ENCODE data around the gene ZMYND8.

ZMYND8 gene

DNA sequence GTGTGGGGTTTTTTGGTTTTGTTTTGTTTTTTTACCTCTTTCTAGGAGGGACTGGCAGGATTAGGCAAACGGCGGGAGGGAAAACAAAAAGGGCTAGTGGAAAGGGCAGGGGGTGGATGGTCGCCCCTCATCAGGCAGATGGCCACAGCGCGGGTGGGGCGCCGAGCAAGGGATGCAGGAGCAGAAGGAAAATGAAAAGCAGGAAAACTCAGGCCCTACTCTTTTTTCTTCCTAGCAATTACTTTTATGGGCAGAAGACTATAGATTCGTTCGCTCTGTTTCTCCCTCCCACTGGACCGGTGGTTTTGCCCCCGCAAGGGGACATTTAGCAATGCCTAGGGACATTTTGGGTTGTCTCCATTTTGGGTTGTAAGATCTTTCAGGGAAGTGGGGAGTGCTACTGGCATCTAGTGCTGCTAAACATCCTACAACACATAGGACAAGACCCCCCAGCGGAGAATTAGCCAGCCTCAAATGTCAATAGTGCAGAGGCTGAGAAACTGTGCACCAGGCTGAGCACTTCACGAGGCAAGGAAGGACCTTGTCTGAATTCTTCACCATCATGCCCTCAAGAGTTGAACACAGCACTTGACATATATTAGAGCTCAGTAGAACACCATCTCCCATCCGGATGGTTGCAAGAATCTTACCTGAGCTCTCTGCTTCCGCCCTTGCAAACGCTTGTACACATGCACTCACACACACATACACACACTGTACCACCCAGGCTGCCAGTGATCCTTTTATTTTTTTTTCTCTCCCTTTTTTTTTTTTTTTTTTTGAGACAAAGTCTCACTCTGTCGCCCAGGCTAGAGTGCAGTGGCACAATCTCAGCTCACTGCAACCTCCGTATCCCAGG, 4.8 kb upstream of the ZMYND8 start:
- peaks cover 15 to 45% of the 10 kb centered on the region in 2 donors for H3K4me1 Mint-ChIP-seq
- no peaks in the 10 kb centered on the region for H3K9me3 Mint-ChIP-seq
- ATAC-seq (replicated peaks) (no peak), DNase-seq (no peak)
- H3K27ac Mint-ChIP-seq, result peak overlapping the region; percentile 94
- H3K27me3 Mint-ChIP-seq, result no peaks in the 10 kb centered on the region
- peak overlapping the region; percentile 76 to 85 for H3K4me3 Mint-ChIP-seq
- H3K36me3 Mint-ChIP-seq, result no peaks in the 10 kb centered on the region

DNA sequence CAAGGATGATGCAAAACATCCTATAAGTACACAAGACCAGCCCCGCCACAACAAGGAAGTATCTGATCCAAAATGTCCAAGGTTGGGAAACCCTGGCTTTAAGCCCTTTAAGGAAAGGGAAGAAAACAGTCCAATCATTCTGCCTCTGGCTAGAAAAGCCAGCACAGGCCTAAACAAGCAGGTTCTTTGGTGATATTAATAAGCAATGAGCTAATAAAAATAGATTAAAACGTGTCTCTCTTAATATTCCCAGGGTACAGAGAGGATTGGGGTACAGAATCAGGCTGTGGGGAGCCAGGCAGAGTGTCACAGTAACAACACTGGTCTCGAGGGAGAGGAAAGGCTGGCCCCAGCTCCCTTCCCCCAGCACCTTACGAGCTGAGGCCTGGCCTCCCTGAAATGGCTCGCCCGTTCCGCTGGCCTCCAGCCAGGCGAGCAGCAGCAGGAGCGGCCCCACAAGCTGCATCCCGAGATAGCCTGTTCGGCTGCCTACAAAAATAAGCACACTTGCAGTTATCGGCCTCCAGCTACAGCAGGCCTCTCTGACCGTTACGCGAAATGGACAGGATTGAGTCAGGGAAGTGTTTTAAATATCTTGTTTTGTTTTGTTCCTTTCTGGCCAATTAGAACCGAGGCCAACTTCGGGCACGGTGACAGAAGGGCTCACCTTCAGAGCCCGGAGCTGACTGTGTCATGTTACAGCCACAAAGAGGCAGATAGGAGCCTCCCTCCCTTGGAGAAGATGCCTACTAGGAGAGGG, 4.0 kb upstream of the ZMYND8 start:
- peak overlapping the region; percentile 94 for H3K27ac Mint-ChIP-seq
- peaks cover 1 to 5% of the 10 kb centered on the region in 2 donors for H3K36me3 Mint-ChIP-seq
- DNase-seq (peak; percentile 44), ATAC-seq (replicated peaks) (peak; percentile 33 to 35)
- peak overlapping the region; percentile 76 to 85 for H3K4me3 Mint-ChIP-seq
- H3K4me1 Mint-ChIP-seq, result peaks cover 15 to 49% of the 10 kb centered on the region in 2 donors
- no peaks in the 10 kb centered on the region for H3K27me3 Mint-ChIP-seq
- H3K9me3 Mint-ChIP-seq, result no peaks in the 10 kb centered on the region

DNA sequence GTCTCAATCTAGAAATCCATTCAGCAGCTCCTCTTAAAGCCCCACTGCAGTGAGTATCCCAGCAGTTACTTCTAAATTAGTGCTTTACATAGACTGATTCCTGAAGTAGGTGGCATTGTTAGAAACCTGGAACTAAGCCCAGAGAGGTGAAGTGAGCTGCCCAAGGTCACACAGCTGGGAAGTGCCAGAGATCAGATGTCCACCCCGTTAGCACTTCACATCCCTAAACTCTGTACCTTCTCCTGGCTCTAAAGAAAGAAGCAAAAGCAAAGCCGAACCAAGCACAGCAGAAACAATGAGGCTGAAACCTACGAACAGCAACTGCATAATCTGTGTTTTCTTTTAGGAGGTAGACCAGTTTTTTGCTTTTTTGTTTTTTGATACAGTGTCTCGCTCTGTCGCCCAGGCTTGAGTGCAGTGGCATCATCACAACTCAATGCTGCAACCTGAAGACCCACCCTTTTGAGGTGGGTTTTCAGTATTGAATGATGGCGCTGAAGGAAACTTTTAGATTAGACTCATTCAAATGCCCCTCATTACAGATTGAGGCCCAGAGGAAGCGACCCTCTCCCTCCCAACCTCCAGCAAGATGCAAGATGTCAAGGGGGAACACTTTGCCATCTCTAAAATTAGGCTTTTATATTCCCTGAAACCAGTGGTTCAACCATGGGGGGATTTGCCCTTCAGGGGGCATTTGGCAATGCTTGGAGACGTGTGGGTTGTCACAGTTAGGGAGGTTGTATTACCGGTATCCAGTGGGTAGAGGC, 3.2 kb upstream of the ZMYND8 start:
- Mint-ChIP-seq H3K27me3 (no peaks in the 10 kb centered on the region), H3K9me3 (no peaks in the 10 kb centered on the region), H3K4me3 (peak overlapping the region; percentile 76 to 85), H3K27ac (peak overlapping the region; percentile 94), H3K4me1 (peaks cover 9 to 54% of the 10 kb centered on the region in 2 donors), H3K36me3 (peaks cover 4 to 10% of the 10 kb centered on the region in 2 donors)
- ATAC-seq (replicated peaks) (no peak), DNase-seq (no peak)

DNA sequence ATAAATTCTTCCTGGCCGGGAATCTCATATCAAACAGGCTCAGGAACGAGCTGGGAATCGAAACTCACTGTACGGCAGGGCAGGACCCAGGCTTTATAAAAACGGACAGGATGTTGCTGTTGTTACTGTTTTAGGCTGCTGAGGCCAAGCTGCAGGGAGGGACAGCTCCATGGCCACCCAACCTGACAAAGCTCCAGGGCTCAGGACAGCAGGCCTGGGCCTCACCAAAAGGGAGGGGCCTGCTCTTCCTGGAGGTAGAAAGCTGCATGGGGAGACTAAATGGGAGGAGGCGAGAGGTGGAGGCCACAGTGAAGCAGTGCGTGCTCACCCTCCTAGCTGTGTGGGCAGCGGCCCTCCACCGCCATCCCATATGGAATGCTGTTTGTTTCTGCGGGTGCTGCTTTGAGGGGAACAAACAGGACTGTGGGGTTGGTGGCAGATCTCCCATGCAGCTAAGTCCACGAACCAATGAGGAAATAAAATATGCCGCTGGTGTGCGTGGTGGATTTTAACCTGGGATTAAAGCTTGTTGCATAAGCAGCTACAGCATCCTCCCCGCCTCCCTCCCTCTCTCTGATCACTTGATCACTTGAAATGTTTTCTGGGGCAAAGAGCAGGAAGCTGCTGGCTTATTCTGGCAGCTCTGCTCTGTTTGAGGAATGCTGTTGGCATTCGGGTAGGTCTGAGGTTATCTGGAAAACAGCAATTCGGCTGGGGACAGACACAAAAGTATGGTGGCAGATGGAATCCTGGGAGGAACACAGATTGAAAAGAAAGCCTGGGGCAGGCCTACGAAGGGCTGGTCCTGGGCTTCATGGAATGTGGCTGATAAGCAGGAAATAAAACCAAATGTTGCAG, 2.4 kb upstream of the ZMYND8 start:
- Mint-ChIP-seq H3K9me3 (no peaks in the 10 kb centered on the region), H3K27me3 (no peaks in the 10 kb centered on the region), H3K4me1 (peaks cover 9 to 60% of the 10 kb centered on the region in 2 donors), H3K27ac (peak overlapping the region; percentile 52), H3K36me3 (peaks cover 5 to 17% of the 10 kb centered on the region in 2 donors), H3K4me3 (peak overlapping the region; percentile 15 to 43)
- ATAC-seq (replicated peaks), result no peak
- no peak for DNase-seq

DNA sequence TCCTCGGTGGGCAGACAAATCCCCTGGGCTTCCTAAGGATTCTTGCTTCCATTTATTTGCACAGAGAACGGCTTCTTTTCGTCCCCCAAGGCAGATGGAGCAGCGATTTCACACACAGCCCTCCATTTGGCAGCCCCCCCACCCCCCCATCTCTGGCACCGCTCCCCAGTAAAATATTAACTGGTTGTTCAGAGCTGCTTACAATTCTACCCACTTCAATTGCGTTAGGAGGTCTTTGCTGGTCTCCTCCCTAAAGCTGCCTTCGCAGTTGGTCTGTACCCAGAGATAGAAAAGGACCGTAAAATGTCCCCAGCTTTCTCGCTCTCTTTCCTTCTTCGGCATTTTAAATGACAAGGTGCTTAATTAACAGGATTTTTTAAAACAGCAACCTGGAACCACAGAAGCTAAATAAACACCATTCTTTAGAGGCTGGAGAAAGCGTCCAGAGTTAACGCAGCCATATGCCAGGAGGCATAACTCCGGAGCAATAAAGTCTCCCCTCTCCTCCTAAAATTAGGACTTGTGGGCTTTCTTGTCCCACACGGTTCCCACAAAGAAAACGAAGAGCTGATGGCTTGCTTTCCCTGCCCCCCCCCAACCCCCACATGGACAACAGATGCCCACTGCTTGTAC, 1.7 kb upstream of the ZMYND8 start:
- no peaks in the 10 kb centered on the region for H3K9me3 Mint-ChIP-seq
- H3K27me3 Mint-ChIP-seq, result no peaks in the 10 kb centered on the region
- peaks cover 5 to 17% of the 10 kb centered on the region in 2 donors for H3K36me3 Mint-ChIP-seq
- peak overlapping the region; percentile 100 for H3K27ac Mint-ChIP-seq
- H3K4me3 Mint-ChIP-seq, result peak overlapping the region; percentile 92 to 96
- H3K4me1 Mint-ChIP-seq, result peaks cover 9 to 64% of the 10 kb centered on the region in 2 donors
- no peak for ATAC-seq (replicated peaks)
- no peak for DNase-seq

DNA sequence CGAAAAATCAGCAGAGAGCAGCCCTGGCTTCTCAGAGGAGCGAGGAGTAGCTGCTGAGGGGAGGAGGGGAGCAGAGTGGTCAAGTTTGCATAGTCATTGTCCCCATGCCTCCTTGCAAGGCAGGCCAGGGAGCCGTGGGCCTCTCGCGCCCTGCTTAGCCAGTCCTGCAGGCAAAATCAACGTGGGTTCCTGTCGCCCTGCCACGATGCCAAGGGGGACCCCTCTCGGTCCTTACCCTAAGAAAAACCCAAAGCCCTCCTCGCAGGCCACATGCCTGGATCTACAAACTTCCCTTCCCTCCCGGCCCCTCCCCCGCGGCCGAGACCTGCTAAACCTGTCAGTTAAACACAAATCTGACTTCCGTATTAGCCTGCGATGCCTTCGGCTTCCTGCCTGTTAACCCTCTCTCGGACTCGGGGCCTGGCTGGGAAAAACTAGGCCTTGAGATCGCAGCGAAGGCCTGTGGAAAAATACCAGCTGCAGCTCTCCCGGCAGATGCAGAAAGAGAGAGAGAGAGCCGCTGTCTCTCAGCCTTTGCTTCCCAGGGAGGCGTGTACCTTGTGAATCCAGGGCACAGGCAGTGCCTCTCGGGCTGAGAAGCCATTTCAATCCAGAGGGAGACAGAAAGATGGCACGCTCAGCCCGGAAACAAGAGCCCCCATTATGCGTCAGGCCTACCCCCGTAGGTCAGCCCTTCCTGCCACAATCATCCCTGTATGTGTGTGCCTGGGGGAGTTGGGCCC, 968 bp upstream of the ZMYND8 start:
- Mint-ChIP-seq H3K27ac (peak overlapping the region; percentile 100), H3K27me3 (no peaks in the 10 kb centered on the region), H3K36me3 (peaks cover 7 to 19% of the 10 kb centered on the region in 2 donors), H3K4me1 (peaks cover 3 to 65% of the 10 kb centered on the region in 2 donors), H3K9me3 (no peaks in the 10 kb centered on the region), H3K4me3 (peak overlapping the region; percentile 92 to 96)
- DNase-seq, result peak; percentile 74
- ATAC-seq (replicated peaks), result peak; percentile 73 to 74

DNA sequence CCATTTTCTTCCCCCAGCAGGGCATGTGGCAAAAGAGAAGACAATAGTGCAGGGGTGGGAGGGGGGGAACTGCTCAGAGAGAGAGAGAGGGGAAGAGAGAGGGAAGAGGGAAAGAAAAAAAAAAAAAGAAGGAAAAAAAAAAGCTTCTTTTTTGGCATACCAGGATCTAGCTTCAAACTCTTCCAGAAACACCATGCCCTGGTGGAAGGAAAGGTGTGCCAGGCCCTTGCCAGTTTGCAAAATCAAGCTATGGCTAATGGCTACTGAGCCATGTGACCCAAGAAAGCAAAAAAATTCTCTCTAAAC, 326 bp downstream of the ZMYND8 start:
- no peak for DNase-seq
- peak; percentile 2 to 4 for ATAC-seq (replicated peaks)
- Mint-ChIP-seq H3K4me3 (peak overlapping the region; percentile 92 to 96), H3K9me3 (no peaks in the 10 kb centered on the region), H3K27me3 (no peaks in the 10 kb centered on the region), H3K36me3 (peaks cover 8 to 20% of the 10 kb centered on the region in 2 donors), H3K27ac (peak overlapping the region; percentile 100), H3K4me1 (peaks cover 0 to 66% of the 10 kb centered on the region in 2 donors)

DNA sequence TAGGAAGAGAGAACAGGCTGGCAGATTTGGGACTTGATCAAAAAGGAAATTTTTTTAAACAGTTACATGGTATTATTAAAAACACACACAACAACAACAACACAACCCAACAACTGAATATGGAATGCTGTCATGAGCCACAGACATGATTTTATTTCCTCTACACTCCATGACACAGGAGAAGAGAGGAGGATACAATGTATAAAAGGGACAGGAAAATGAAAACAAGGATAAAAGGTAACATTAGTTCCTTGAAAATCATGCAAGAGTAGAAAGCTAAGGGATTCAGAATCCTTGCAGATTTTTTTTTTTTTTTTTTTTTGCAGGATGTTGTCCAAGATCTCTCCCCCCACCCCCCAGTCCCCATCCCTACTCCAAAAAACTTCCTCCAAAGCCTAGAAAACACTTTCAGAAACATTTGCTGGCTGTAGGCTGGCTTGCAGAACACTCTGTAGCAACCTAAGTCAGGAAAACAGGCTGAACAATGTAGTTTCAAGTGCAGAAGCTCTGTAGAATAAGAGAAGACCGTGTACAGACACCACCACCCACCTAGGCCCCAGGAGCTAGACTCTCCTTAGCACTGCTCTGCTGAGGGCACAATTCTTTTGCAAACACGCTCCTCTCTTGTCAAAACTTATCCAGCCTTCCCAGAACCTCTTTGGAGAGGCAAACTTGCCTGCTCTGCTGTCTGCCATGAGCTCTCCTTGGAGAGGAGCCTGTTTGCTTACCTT, 845 bp downstream of the ZMYND8 start:
- H3K4me3 Mint-ChIP-seq, result peak overlapping the region; percentile 92 to 96
- no peak for DNase-seq
- peak overlapping the region; percentile 100 for H3K27ac Mint-ChIP-seq
- no peaks in the 10 kb centered on the region for H3K9me3 Mint-ChIP-seq
- no peak for ATAC-seq (replicated peaks)
- H3K36me3 Mint-ChIP-seq, result peaks cover 8 to 20% of the 10 kb centered on the region in 2 donors
- no peaks in the 10 kb centered on the region for H3K27me3 Mint-ChIP-seq
- peaks cover 0 to 62% of the 10 kb centered on the region in 2 donors for H3K4me1 Mint-ChIP-seq

DNA sequence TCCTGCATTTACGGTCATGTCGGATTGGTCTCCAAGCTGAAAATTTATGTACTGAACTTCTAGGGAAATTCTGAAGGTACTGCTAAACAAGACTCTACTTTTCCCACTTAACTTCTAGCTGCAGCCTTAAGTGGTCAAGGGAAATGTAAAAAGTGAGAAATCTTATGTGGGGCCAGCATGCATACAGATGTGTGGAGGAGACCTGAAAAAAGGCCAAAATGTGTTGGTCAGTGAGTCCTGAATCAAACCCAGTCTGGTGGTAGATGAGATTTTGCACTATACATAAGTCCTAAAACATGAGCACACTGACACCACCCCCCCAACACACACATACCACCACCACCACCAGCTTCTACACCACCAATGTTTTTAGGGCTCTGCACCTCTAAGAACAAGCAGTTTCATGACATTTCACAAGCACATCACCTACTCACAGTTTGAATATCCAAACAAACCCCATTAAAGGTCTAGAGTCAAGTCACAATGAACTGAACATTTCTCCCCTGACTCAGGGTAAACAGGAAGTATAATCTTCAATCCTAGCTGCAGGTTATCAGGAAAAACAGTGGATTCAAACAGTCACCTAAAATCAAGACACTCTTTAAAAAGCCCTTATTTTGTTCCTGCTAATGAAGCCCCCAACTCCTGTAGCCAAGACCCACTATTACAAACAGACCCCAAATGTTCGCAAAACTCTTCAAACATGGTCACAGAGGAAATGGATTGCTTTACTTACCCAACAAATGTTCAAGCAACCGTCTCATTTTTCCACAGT, 1.6 kb downstream of the ZMYND8 start:
- H3K36me3 Mint-ChIP-seq, result peaks cover 8 to 20% of the 10 kb centered on the region in 2 donors
- ATAC-seq (replicated peaks) (no peak), DNase-seq (no peak)
- H3K4me3 Mint-ChIP-seq, result peak overlapping the region; percentile 92 to 96
- H3K27ac Mint-ChIP-seq, result peak overlapping the region; percentile 100
- no peaks in the 10 kb centered on the region for H3K9me3 Mint-ChIP-seq
- H3K27me3 Mint-ChIP-seq, result no peaks in the 10 kb centered on the region
- peaks cover 0 to 57% of the 10 kb centered on the region in 2 donors for H3K4me1 Mint-ChIP-seq

DNA sequence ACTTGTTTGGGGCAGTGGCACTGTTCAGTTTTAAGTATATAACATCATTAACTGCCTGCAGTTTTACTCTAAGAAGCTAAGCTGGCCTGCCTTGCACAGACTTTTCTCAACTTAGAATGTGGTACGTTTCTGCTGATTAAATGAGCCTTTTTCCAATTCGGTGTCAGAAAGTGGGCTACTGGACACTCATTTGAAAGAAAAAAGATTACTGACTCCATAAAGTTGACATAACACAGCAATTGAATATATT, 2.1 kb downstream of the ZMYND8 start:
- H3K4me1 Mint-ChIP-seq, result peaks cover 0 to 52% of the 10 kb centered on the region in 2 donors
- H3K4me3 Mint-ChIP-seq, result peak overlapping the region; percentile 92 to 96
- no peaks in the 10 kb centered on the region for H3K9me3 Mint-ChIP-seq
- no peak for ATAC-seq (replicated peaks)
- H3K27ac Mint-ChIP-seq, result peak overlapping the region; percentile 100
- no peak for DNase-seq
- H3K36me3 Mint-ChIP-seq, result peaks cover 8 to 20% of the 10 kb centered on the region in 2 donors
- no peaks in the 10 kb centered on the region for H3K27me3 Mint-ChIP-seq

DNA sequence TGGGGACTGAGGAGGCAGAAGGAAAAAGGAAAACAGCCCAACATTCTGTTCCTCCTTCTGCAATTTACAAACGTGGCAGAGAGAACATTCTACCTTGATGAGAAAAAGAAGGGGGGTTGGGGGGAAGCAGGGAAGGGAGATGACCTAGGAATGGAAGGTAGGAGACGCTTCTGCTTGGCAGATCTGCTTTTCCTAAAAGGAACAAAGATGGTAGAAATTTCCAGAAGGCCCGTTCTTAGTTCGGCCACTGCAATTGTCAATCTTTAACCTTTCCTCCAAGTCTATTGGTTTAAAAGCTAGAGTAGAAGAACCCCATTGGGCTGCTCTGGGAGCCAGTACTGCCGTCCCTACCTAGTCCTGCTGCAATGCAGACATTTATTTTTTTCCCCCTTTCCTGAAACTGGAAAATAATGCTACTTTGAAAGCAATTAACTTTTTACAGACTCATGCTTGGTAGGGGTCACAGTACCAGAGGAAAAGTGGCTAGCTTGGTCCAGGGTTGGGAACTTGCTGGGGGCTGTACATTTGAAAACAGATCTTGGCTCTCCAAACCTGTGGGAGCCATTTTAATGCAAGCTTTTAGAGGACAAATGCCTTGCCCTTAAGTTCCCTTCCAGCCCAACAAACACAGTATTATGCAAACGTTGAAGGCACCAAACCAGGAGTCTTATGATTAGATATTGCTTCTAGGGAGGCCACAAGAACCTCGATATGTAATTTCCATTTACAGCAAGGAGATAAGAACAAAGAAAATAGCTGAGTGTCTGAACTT, 2.6 kb downstream of the ZMYND8 start:
- Mint-ChIP-seq H3K4me3 (peak overlapping the region; percentile 92 to 96), H3K4me1 (peaks cover 0 to 48% of the 10 kb centered on the region in 2 donors), H3K9me3 (no peaks in the 10 kb centered on the region), H3K27ac (peak overlapping the region; percentile 33), H3K27me3 (no peaks in the 10 kb centered on the region), H3K36me3 (peaks cover 8 to 20% of the 10 kb centered on the region in 2 donors)
- no peak for DNase-seq
- no peak for ATAC-seq (replicated peaks)
